ENCODE results near the gene GNA12. TPM values are rescaled to one million over a fixed set of nuclear protein-coding genes. Genes with fewer than 3 reads are reported as not detected.

The GNA12 gene
- total and polyA plus RNA-seq, 2 of the 4 experiments (the other 2 are of a cell fraction) = 14.3 to 93.9 TPM

- Histone ChIP-seq H2AFZ (replicated peaks; ENCODE audit: low read length, poor library complexity) (no peak overlapping the region), H3K4me1 (ENCODE audit: control insufficient read depth, insufficient read depth, low read length) (no peaks in the 10 kb centered on the region; the same call in 1 of the 2 replicates), H3K14ac (replicated peaks; ENCODE audit: low read depth, low read length) (no peak overlapping the region), H4K91ac (ENCODE audit: insufficient read depth, low read depth, low read length) (no peak overlapping the region), H3K9ac (ENCODE audit: low read depth, low read length) (no peak overlapping the region), H3K4me3 (ENCODE audit: insufficient read depth, low read depth, low read length) (no peak overlapping the region), H4K20me1 (ENCODE audit: insufficient read depth, low read length) (no peaks in the 10 kb centered on the region), H3K18ac (ENCODE audit: low read depth, low read length) (no peak overlapping the region), H4K8ac (ENCODE audit: low read depth in 2 of 2, low read length in 2 of 2) (no peak overlapping the region), H3K9me1 (ENCODE audit: insufficient read depth, low read length) (no peaks in the 10 kb centered on the region), H3K27me3 (ENCODE audit: control insufficient read depth, insufficient read depth, low read length) (no peaks in the 10 kb centered on the region), H3K4me2 (ENCODE audit: low read depth, low read length) (no peak overlapping the region), H4K5ac (ENCODE audit: low read depth, low read length) (no peak overlapping the region), H3K23ac (ENCODE audit: low read depth, low read length) (no peak overlapping the region), H2AK5ac (ENCODE audit: low read depth, low read length) (no peak overlapping the region), H3K79me1 (ENCODE audit: low read depth in 1 of 2, low read length in 2 of 2) (no peaks in the 10 kb centered on the region), H3K4ac (ENCODE audit: low read depth, low read length) (no peak overlapping the region), H3K36me3 (ENCODE audit: control insufficient read depth, insufficient read depth, low read length) (no peaks in the 10 kb centered on the region), H2BK15ac (ENCODE audit: low read depth, low read length) (no peak overlapping the region), H3K9me3 (ENCODE audit: control insufficient read depth, insufficient read depth, low read length) (no peaks in the 10 kb centered on the region), H2BK5ac (ENCODE audit: low read depth, low read length, poor library complexity, severe bottlenecking) (no peak overlapping the region), H3K27ac (ENCODE audit: insufficient read depth, low read length) (no peak overlapping the region), H2BK120ac (ENCODE audit: low read depth, low read length) (no peak overlapping the region), H2BK20ac (ENCODE audit: low read depth, low read length) (no peak overlapping the region), H3K56ac (ENCODE audit: extremely low read depth, insufficient read depth, low read length) (no peak overlapping the region), H2AK9ac (replicated peaks; ENCODE audit: low read depth, low read length, poor library complexity) (no peak overlapping the region)
- TF ChIP-seq FOS (IDR thresholded peaks at IDR 0.05; ENCODE audit: low read depth, low read length) (no peak), BHLHE40 (IDR thresholded peaks at IDR 0.05; ENCODE audit: low read depth, low read length) (no peak), ELK1 (IDR thresholded peaks at IDR 0.05; ENCODE audit: borderline replicate concordance, low read depth, low read length) (no peak), MAZ (IDR thresholded peaks at IDR 0.05; ENCODE audit: borderline replicate concordance, low read depth, low read length) (no peak), CEBPB (IDR thresholded peaks at IDR 0.05; ENCODE audit: low read depth, low read length) (no peak), RFX5 (IDR thresholded peaks at IDR 0.05; ENCODE audit: low read depth, low read length) (no peak), MXI1 (IDR thresholded peaks at IDR 0.05; ENCODE audit: borderline replicate concordance, low read depth, low read length) (no peak), CHD1 (IDR thresholded peaks at IDR 0.05; ENCODE audit: low read depth, low read length) (no peak), RCOR1 (IDR thresholded peaks at IDR 0.05; ENCODE audit: insufficient replicate concordance, low read length) (no peak), RAD21 (IDR thresholded peaks at IDR 0.05; ENCODE audit: low read length) (no peak), CTCF (conservative IDR thresholded peaks at IDR 0.05; ENCODE audit: low read depth, low read length) (no peak), MAFK (IDR thresholded peaks at IDR 0.05; ENCODE audit: low read depth, low read length) (no peak), USF2 (IDR thresholded peaks at IDR 0.05; ENCODE audit: low read depth, low read length) (no peak), POLR2A (IDR thresholded peaks at IDR 0.05; ENCODE audit: low read depth, low read length) (no peak), NFE2L2 (IDR thresholded peaks at IDR 0.05; ENCODE audit: low read depth, low read length) (no peak), SMC3 (IDR thresholded peaks at IDR 0.05; ENCODE audit: low read depth, low read length) (no peak)
- ATAC-seq (ENCODE audit: low read depth) (no peak), DNase-seq (no peak)
- BruUV-seq (replicated peaks) = no TSS peak
- WGBS, 2 experiments (ENCODE audit: extremely low coverage in 2 of 2, insufficient read length in 1 of 2) = 90% methylated on average over 4 of the region's 14 CpGs; no CpG with 5 or more reads in 1 of the 2 experiments
- POLR2A ChIA-PET (ENCODE audit: unreplicated experiment) = no interaction called here
- CTCF ChIA-PET = no interaction called here
- dilution Hi-C loops (cut with HindIII; ENCODE audit: low sequenced_read_pairs, unreplicated experiment) = no loop called here
- in situ Hi-C loops (cut with MboI; ENCODE audit: low sequenced_read_pairs) = no loop called here
- intact Hi-C loops (cut with micrococcal nuclease) = no loop called here
Observed at GRCh38 chr7:2705371-2706096, 138.6 kb downstream of the GNA12 start.

All from IMR-90 (cell line).